Liver (tissue), 9 donors: Measurements from ENCODE around the gene PPP6R2. TPM values are rescaled to one million over a fixed set of nuclear protein-coding genes. Genes with fewer than 3 reads are reported as not detected.

ENCODE experiments used
- DNase-seq: peaks from one replicate; pipeline ENCODE4 v3.0.0-alpha.2; 2017; ENCODE audit warnings: low spot score
- H3K27ac ChIP-seq, 2 donors: one replicate each; pipeline ENCODE4 v1.7.0; 2013; ENCODE audit warnings: inconsistent platforms in 2 of 2, low read length in 2 of 2, control low read depth in 1 of 2, low read depth in 1 of 2, mild to moderate bottlenecking in 1 of 2
- H3K27me3 ChIP-seq, 4 donors: one replicate each; pipeline versions ENCODE4 v1.6.1 to v1.7.0; 2013; ENCODE audit warnings: low read length in 3 of 4, inconsistent platforms in 1 of 4, mild to moderate bottlenecking in 1 of 4, moderate library complexity in 1 of 4; ENCODE audit not compliant: control insufficient read depth in 4 of 4, insufficient read depth in 4 of 4
- H3K36me3 ChIP-seq, 4 donors: one replicate each; pipeline versions ENCODE4 v1.6.1 to v1.7.0; 2013; ENCODE audit warnings: low read length in 3 of 4, mild to moderate bottlenecking in 3 of 4, low read depth in 1 of 4, moderate library complexity in 1 of 4; ENCODE audit not compliant: control insufficient read depth in 4 of 4, insufficient read depth in 3 of 4
- H3K4me1 ChIP-seq, 4 donors: one replicate each; pipeline versions ENCODE4 v1.6.1 to v1.7.0; 2013; ENCODE audit warnings: low read length in 3 of 4, mild to moderate bottlenecking in 3 of 4, moderate library complexity in 1 of 4; ENCODE audit not compliant: control insufficient read depth in 4 of 4, insufficient read depth in 4 of 4
- H3K4me3 ChIP-seq, 3 donors: one replicate each; pipeline versions ENCODE4 v1.6.1 to v1.7.0; 2013; ENCODE audit warnings: low read length in 3 of 3, control low read depth in 1 of 3, low read depth in 1 of 3, mild to moderate bottlenecking in 1 of 3
- H3K9ac ChIP-seq, 2 donors: one replicate each; pipeline ENCODE4 v1.7.0; 2013; ENCODE audit warnings: low read length in 2 of 2, mild to moderate bottlenecking in 2 of 2, moderate library complexity in 2 of 2, control low read depth in 1 of 2, low read depth in 1 of 2
- H3K9me3 ChIP-seq, 4 donors: one replicate each; pipeline versions ENCODE4 v1.6.1 to v1.7.0; 2013; ENCODE audit warnings: low read length in 3 of 4; ENCODE audit not compliant: control insufficient read depth in 4 of 4
- CTCF ChIP-seq: fragments of 150-350 bp; IDR thresholded peaks from 2 replicates; pipeline ENCODE4 v1.5.1; 2017; ENCODE audit warnings: improper control_type of control experiment, low read depth, low read length; ENCODE audit not compliant: missing input control
- EGR1 ChIP-seq, 2 donors: IDR thresholded peaks; 2 replicates each; pipeline ENCODE4 v1.6.1; 2016 to 2018; ENCODE audit warnings: antibody characterized with exemption in 2 of 2, low read depth in 2 of 2
- FOXA1 ChIP-seq: IDR thresholded peaks from 2 replicates; pipeline ENCODE4 v1.6.1; 2016; ENCODE audit warnings: antibody characterized with exemption
- FOXA2 ChIP-seq: IDR thresholded peaks from 2 replicates; pipeline ENCODE4 v1.6.1; 2016; ENCODE audit warnings: antibody characterized with exemption
- GABPA ChIP-seq, 2 donors: IDR thresholded peaks in 1 of 2; conservative IDR thresholded peaks in 1 of 2; 2 replicates each; pipeline ENCODE4 v1.6.1; 2016; ENCODE audit warnings: antibody characterized with exemption in 2 of 2, mild to moderate bottlenecking in 1 of 2, moderate library complexity in 1 of 2
- HNF4A ChIP-seq, 2 donors: conservative IDR thresholded peaks; 2 replicates each; pipeline ENCODE4 v1.6.1; 2016; ENCODE audit warnings: antibody characterized with exemption in 2 of 2, mild to moderate bottlenecking in 2 of 2
- HNF4G ChIP-seq: IDR thresholded peaks from 2 replicates; pipeline ENCODE4 v1.6.1; 2016; ENCODE audit warnings: antibody characterized with exemption
- JUND ChIP-seq, 2 donors: IDR thresholded peaks; 2 replicates each; pipeline ENCODE4 v1.6.1; 2016; ENCODE audit warnings: antibody characterized with exemption in 2 of 2
- MAX ChIP-seq: IDR thresholded peaks from 2 replicates; pipeline ENCODE4 v1.6.1; 2016; ENCODE audit warnings: antibody characterized with exemption
- NR2F2 ChIP-seq: IDR thresholded peaks from 2 replicates; pipeline ENCODE4 v1.6.1; 2016; ENCODE audit warnings: antibody characterized with exemption
- RAD21 ChIP-seq, 2 donors: IDR thresholded peaks; 2 replicates each; pipeline ENCODE4 v1.6.1; 2016; ENCODE audit warnings: antibody characterized with exemption in 2 of 2, mild to moderate bottlenecking in 2 of 2
- SP1 ChIP-seq: IDR thresholded peaks from 2 replicates; pipeline ENCODE4 v1.6.1; 2018; ENCODE audit warnings: antibody characterized with exemption, mild to moderate bottlenecking
- TAF1 ChIP-seq: conservative IDR thresholded peaks from 2 replicates; pipeline ENCODE4 v1.6.1; 2016; ENCODE audit warnings: antibody characterized with exemption, mild to moderate bottlenecking
- YY1 ChIP-seq: IDR thresholded peaks from 2 replicates; pipeline ENCODE4 v1.6.1; 2016; ENCODE audit warnings: antibody characterized with exemption, mild to moderate bottlenecking
- WGBS: extraction: QIAGEN DNeasy Blood & Tissue Kit; methylation state at CpG from one replicate; pipeline ENCODE4 v1.1.7; 2013; 5-methylcytosine and 5-hydroxymethylcytosine counted together
- polyA plus RNA-seq, 2 donors: library from polyadenylated mRNA; stranded (reverse) in 1 of 2; unstranded in 1 of 2; fragments of 200-250 nt in 1 of 2; fragments of >200 nt in 1 of 2; fragmentation: Nextera tagmentation in 1 of 2; extraction: Ambion mirVana in 1 of 2; gene quantifications; one replicate each; pipeline versions ENCODE4 v1.2.1 to v1.2.3, GENCODE V29; 2013 to 2015
- total RNA-seq, 2 donors: library from RNA; depleted of rRNA; stranded (reverse); fragments of >200 nt; gene quantifications; one replicate each; pipeline ENCODE4 v1.2.3, GENCODE V29; 2014
- TF ChIP-seq, protein P1 (sequence below): IDR thresholded peaks from 2 replicates; pipeline ENCODE4 v1.6.1; 2016; ENCODE audit warnings: antibody characterized with exemption
- TF ChIP-seq, protein P2 (sequence below): IDR thresholded peaks from 2 replicates; pipeline ENCODE4 v1.6.1; 2016; ENCODE audit warnings: antibody characterized with exemption
- TF ChIP-seq, protein P3 (sequence below): IDR thresholded peaks from 2 replicates; pipeline ENCODE4 v1.6.1; 2016; ENCODE audit warnings: antibody characterized with exemption, mild to moderate bottlenecking
- donor health status: healthy.
- donor health status: healthy.
- donor health status: healthy.
- donor health status: healthy.
- donor health status: healthy.

The PPP6R2 gene
- total and polyA plus RNA-seq, 4 donors = 28.8 to 117 (median 47.2) TPM

DNA sequence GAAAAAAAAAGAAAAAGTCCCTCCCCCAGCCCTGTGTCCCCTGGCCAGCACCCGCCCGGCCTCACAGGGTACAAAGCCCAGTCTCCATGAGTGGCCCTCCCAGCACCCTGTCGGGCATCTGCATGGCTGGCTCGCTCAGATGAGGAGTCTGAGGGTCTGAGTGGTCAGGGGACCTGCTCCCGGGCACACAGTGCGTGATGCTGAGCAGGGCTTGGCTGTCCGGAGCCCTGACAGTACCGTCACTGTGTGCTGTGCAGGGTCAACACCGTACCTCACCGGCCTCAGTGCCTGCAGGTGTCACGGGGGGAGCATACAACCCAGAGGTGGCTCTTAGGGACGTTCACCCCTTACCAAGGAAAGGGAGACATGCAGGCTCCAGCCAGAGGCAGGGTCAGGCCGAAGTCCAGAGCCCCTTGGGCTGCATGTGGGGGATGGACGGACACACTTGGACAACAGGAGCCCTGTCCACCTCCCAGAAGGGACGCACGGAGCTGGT, 32.1 kb upstream of the PPP6R2 start:
- DNase-seq = no peak
- H3K9me3 ChIP-seq = no peaks in the 10 kb centered on the region
- H3K4me1 ChIP-seq = peaks cover 0 to 24% (median 7%) of the 10 kb centered on the region in 4 donors
- H3K27ac ChIP-seq = no peak overlapping the region
- no peak overlapping the region for H3K4me3 ChIP-seq
- TF ChIP-seq JUND (IDR thresholded peaks at IDR 0.05) (no peak), EGR1 (IDR thresholded peaks at IDR 0.05; ENCODE audit: low read depth in 2 of 2) (no peak), RAD21 (IDR thresholded peaks at IDR 0.05) (no peak), HNF4A (conservative IDR thresholded peaks at IDR 0.05) (no peak), TAF1 (no peak), NR2F2 (no peak), HNF4G (no peak), FOXA2 (no peak), SP1 (no peak), CTCF (no peak), FOXA1 (no peak), YY1 (no peak), GABPA (IDR thresholded peaks at IDR 0.05 in 1 of 2, conservative IDR thresholded peaks at IDR 0.05 in 1 of 2) (no peak), MAX (no peak)
- TF ChIP-seq, protein P1, sequence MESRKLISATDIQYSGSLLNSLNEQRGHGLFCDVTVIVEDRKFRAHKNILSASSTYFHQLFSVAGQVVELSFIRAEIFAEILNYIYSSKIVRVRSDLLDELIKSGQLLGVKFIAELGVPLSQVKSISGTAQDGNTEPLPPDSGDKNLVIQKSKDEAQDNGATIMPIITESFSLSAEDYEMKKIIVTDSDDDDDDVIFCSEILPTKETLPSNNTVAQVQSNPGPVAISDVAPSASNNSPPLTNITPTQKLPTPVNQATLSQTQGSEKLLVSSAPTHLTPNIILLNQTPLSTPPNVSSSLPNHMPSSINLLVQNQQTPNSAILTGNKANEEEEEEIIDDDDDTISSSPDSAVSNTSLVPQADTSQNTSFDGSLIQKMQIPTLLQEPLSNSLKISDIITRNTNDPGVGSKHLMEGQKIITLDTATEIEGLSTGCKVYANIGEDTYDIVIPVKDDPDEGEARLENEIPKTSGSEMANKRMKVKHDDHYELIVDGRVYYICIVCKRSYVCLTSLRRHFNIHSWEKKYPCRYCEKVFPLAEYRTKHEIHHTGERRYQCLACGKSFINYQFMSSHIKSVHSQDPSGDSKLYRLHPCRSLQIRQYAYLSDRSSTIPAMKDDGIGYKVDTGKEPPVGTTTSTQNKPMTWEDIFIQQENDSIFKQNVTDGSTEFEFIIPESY = no peak
- TF ChIP-seq, protein P2, sequence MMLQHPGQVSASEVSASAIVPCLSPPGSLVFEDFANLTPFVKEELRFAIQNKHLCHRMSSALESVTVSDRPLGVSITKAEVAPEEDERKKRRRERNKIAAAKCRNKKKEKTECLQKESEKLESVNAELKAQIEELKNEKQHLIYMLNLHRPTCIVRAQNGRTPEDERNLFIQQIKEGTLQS = no peak
- TF ChIP-seq, protein P3, sequence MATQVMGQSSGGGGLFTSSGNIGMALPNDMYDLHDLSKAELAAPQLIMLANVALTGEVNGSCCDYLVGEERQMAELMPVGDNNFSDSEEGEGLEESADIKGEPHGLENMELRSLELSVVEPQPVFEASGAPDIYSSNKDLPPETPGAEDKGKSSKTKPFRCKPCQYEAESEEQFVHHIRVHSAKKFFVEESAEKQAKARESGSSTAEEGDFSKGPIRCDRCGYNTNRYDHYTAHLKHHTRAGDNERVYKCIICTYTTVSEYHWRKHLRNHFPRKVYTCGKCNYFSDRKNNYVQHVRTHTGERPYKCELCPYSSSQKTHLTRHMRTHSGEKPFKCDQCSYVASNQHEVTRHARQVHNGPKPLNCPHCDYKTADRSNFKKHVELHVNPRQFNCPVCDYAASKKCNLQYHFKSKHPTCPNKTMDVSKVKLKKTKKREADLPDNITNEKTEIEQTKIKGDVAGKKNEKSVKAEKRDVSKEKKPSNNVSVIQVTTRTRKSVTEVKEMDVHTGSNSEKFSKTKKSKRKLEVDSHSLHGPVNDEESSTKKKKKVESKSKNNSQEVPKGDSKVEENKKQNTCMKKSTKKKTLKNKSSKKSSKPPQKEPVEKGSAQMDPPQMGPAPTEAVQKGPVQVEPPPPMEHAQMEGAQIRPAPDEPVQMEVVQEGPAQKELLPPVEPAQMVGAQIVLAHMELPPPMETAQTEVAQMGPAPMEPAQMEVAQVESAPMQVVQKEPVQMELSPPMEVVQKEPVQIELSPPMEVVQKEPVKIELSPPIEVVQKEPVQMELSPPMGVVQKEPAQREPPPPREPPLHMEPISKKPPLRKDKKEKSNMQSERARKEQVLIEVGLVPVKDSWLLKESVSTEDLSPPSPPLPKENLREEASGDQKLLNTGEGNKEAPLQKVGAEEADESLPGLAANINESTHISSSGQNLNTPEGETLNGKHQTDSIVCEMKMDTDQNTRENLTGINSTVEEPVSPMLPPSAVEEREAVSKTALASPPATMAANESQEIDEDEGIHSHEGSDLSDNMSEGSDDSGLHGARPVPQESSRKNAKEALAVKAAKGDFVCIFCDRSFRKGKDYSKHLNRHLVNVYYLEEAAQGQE = no peak
- no peaks in the 10 kb centered on the region for H3K36me3 ChIP-seq
- no peak overlapping the region for H3K9ac ChIP-seq
- WGBS = 89% methylated on average over 16 of the region's 16 CpGs
- H3K27me3 ChIP-seq = no peaks in the 10 kb centered on the region
